Activated CD4-positive, alpha-beta T cell treated with anti-CD3 and anti-CD28 coated beads for 48 hours (primary cell): Measurements from ENCODE around the gene ESRRA.

Experiments used
- DNase-seq: peaks from one replicate; pipeline ENCODE4 v3.0.0-alpha.2; 2020

ESRRA gene

DNA sequence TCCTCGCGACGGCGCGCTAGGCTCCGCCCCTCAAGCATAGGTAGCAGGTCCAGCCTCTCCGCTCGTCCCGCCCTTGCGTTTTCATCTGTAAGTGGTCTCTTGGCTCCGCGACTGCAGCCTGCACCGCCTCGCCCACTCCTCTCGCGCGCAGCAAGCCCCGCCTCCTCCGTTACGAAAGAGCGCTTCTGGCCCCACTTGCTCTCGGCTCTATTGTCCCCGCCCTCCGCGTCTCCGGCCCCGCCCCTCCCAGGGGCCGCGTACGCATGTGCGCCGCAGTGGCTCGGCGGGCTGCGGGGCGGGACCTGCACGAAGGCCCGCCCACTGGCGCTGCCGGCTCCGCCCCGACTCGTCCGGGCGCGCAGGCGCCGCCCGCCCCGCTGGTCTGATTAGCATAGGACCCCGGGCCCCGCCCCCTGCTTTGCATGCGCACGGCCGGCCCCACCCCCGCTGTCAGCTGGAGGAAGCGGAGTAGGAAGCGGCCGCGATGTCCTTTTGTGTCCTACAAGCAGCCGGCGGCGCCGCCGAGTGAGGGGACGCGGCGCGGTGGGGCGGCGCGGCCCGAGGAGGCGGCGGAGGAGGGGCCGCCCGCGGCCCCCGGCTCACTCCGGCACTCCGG lies at the start of gene ESRRA:
TSS of gene ESRRA (plus strand) at position 450 of the 616 bp plus-strand sequence. CDS start 1,656 bp downstream, outside the sequence.
- peak; percentile 100 for DNase-seq

DNA sequence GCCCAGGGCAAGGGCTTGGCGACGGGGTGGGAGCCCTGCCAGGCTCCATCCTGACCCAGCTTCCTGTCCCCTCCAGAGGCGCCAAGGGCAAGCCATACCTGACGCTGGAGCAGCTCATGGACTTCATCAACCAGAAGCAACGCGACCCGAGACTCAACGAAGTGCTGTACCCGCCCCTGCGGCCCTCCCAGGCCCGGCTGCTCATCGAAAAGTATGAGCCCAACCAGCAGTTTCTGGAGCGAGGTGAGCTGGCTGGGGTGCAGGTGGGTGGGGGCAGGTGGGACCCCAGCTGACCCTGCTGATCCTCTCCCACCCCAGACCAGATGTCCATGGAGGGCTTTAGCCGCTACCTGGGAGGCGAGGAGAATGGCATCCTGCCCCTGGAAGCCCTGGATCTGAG lies 49.0 kb upstream of the ESRRA start:
- no peak for DNase-seq

DNA sequence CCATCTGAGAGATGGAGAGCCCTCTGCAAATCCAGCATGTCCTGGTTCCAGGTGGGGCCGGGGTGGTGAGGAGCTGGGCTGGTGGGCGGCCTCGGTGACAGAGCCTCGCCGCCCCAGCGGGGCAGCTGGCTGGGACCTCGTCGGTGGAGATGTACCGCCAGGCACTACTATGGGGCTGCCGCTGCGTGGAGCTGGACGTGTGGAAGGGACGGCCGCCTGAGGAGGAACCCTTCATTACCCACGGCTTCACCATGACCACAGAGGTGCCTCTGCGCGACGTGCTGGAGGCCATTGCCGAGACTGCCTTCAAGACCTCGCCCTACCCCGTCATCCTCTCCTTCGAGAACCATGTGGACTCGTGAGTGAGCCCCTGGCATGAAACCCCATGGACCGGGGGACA lies 47.0 kb upstream of the ESRRA start:
- DNase-seq: no peak

DNA sequence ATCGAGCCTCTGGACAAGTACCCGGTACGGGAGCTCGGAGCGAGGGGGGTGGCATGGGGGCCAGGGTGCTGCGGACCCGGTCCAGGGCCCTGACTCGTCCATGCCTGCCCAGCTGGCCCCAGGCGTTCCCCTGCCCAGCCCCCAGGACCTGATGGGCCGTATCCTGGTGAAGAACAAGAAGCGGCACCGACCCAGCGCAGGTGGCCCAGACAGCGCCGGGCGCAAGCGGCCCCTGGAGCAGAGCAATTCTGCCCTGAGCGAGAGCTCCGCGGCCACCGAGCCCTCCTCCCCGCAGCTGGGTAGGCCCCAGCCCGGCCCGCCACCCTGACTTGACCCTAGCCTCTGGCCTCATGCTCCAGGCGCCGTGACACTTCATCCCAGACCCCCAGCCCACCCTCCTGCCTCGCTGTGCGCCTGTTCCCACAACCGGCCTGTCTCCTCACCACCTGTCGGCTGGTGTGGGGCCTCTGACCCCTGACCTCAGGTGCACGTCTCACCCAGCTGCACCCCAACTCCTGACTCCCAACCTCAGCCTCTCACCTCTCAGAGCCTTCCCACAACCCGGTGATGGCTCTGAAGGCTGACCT lies 46.3 kb upstream of the ESRRA start:
- DNase-seq: no peak

DNA sequence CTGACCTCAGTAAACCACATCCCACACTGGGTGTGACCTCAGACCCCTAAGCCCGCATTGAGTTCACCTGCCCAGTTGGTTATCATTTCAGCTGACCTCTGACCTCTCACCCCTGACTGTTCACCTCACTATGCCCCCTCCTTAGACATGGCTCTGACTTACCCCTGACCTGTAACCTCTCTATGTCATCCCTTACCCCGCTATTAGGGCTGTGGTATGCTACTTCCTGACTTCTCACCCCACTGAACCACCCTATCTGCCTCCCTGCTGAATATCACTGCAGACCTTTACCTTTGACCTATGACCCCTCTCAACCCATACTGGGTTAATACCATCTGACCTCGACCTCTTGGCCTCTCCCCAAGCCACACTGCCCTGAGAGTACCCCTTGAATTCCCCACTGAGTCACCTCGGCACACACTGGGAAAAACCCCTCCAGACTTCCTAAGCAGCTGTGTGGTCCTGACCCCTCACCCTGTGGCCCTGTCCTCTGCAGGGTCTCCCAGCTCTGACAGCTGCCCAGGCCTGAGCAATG lies 45.7 kb upstream of the ESRRA start:
- no peak for DNase-seq

DNA sequence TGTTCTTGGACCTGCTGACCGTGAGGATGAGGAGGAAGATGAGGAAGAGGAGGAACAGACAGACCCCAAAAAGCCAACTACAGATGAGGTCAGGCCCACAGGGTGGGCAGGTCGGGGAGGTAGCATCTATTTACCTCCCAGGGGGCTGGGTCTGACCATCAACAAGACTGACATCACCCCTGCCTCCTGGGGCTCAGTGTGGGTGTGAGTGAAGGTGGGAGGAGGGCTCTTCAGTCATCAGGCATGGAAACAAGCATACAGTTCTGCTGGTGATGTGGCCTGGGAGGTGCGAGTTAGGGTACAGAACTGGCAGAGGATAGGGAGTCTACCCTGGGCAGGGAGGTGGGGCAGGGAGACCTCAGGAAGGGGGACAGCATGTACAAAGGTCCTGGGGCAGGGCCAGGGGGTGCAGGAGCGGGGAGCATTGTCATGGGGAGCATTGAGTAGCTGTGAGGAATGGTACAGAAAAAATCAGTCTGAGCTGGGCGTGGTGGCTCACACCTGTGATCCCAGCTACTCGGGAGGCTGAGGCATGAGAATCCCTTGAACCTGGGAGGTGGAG lies 45.1 kb upstream of the ESRRA start:
- no peak for DNase-seq

DNA sequence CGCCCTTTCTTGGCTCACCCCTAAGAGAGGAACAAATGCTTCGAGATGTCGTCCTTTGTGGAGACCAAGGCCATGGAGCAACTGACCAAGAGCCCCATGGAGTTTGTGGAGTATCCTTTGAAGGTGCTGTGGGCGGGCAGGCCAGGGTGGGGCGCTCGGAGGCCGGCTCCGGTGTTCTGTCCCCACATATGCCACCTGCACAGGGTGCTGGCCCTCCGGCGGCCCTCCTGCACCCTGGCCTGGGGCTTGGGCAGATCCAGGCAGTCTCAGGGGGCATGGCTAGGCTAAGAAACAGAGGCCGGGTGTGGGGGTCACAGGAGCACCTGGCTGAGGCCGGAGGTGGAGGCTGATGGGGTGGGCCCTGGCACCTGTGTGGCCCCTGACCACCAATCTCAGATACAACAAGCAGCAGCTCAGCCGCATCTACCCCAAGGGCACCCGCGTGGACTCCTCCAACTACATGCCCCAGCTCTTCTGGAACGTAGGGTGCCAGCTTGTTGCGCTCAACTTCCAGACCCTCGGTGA lies 43.7 kb upstream of the ESRRA start:
- no peak for DNase-seq

DNA sequence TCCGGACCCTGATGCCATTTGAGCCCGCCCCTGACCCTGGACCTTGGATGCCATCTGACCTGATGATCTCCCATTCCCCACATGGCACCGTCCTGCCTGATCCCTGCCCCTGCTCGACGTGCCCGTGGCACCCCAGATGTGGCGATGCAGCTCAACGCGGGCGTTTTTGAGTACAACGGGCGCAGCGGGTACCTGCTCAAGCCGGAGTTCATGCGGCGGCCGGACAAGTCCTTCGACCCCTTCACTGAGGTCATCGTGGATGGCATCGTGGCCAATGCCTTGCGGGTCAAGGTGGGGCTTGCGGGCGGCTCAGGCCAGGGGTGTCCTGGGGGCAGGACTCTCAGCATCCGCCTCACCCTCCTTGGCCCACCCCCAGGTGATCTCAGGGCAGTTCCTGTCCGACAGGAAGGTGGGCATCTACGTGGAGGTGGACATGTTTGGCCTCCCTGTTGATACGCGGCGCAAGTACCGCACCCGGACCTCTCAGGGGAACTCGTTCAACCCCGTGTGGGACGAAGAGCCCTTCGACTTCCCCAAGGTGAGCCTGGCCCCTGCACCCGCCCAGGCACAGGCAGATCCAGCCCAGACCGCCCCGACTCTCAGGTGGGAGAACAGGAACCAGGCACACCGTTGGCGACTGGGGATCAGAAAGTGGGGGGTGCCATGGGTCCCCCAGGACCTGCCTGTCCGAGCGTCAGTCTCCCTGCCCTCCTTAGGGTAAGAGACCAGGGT lies 42.9 kb upstream of the ESRRA start:
- DNase-seq: no peak

DNA sequence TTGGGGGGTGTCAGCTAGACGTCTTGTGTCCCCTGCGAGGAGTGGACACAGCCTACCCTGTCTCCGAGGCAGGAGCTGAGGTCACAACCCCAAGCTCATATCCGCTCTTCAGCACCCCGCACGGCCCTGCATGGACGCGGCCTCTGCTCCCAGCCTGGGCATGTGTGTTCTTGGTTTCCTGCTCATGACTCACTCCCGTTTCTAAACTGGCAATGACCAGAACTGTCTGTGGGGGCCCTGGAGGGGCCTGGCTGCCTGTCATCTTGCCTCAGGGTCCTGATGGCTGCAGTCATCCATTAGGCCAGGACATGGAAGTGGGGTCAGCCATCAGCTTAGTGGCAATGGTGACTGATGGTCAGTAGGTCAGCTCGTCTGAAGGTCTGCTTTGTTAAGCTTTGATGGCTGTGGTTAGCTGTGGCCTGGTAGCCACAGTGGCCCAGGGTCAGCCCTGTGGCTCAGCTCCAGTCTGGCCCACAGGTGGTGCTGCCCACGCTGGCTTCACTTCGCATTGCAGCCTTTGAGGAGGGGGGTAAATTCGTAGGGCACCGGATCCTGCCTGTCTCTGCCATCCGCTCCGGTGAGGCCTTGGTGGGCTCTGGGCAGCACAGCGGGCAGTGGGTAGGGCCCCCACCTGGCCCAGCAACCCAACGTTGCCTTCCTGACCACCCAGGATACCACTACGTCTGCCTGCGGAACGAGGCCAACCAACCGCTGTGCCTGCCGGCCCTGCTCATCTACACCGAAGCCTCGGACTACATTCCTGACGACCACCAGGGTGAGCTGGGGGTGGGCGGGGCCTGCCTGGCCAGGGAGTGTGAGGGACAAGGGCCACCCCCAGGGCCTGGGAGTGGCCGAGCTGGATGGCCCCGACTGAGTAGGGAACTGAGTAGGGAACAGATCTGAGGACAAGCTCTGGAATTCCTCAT lies 42.0 kb upstream of the ESRRA start:
- DNase-seq: no peak

DNA sequence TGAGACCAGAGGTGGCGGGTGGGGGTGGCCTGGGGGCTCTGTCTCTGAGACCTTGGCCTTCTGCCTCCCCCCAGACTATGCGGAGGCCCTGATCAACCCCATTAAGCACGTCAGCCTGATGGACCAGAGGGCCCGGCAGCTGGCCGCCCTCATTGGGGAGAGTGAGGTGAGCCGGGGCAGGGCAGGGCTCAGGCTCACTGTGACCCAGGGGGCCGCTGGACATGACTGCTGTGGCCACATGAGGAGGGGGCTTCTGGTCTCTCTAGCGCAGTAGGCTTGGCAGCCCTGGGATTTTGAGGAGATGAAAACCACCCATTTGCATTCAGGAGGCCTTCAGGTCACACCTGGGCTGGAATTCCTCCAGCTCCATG lies 41.4 kb upstream of the ESRRA start:
- no peak for DNase-seq

DNA sequence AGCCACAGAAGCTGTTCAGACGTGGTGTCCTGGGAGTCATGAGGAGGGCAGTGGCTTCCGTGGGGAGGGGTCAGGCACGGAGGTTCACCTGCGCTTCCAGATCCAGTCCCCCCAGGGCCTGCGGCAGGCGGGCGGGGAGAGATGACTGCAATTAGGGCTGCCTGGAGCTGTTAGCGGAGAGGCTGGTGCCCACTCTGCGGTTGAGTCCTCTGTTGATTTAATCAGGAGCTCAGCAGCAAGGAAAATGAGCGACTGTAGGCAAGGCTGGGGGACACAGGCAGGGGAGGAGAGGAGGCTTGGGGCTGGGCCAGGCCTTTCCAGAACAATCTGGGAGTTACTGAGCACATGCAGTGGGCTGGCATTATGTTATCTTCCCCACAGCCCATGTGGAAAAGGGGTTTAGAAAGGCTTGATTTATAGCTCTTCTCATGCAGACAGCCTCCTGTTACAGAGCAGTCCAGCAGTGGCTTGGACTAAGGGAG lies 40.9 kb upstream of the ESRRA start:
- no peak for DNase-seq

DNA sequence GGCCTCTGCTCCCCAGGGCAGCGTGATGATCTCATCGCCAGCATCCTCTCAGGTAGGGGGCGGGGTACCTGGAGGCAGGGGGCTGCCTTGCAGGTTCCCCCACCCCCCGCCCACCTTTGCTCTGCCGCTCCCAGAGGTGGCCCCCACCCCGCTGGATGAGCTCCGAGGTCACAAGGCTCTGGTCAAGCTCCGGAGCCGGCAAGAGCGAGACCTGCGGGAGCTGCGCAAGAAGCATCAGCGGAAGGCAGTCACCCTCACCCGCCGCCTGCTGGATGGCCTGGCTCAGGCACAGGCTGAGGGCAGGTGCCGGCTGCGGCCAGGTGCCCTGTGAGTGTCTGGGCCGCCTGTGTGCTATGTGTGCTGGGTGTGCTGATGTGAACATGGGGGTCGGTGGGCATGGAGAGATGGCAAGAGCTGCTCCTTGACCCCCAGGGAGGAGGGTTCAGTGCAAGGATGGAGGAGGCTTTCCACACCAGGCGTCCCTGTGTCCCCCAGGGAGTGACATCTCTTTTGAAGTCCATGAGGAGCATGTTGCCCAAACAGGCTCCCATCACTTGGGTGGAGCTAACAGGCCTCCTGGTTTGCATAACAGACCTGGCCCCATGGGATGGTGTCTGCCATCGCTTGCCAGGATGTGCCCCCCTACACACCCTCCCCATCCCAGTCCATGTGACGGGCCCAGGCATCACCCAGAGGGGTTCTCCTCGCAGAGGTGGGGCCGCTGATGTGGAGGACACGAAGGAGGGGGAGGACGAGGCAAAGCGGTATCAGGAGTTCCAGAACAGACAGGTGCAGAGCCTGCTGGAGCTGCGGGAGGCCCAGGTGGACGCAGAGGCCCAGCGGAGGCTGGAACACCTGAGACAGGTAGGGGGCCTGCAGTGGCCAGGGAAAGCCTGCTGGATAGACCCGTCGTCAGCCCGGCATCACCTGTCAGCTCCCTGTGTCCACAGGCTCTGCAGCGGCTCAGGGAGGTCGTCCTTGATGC lies 39.9 kb upstream of the ESRRA start:
- no peak for DNase-seq

DNA sequence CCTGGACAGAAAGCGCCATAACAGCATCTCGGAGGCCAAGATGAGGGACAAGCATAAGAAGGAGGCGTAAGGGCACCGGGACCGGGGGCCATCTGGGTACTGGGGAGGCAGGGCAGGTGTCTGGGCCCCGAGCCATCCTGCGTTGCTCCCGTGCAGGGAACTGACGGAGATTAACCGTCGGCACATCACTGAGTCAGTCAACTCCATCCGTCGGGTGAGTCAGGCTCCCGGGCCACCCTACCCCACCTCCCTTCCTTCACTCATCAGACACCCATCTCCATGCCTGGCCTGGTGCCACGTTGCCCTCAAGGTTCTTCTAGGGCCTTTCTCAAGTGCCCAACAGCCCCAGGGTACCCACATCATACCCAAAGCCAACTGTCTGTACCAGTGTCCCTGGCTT lies 39.0 kb upstream of the ESRRA start:
- no peak for DNase-seq

DNA sequence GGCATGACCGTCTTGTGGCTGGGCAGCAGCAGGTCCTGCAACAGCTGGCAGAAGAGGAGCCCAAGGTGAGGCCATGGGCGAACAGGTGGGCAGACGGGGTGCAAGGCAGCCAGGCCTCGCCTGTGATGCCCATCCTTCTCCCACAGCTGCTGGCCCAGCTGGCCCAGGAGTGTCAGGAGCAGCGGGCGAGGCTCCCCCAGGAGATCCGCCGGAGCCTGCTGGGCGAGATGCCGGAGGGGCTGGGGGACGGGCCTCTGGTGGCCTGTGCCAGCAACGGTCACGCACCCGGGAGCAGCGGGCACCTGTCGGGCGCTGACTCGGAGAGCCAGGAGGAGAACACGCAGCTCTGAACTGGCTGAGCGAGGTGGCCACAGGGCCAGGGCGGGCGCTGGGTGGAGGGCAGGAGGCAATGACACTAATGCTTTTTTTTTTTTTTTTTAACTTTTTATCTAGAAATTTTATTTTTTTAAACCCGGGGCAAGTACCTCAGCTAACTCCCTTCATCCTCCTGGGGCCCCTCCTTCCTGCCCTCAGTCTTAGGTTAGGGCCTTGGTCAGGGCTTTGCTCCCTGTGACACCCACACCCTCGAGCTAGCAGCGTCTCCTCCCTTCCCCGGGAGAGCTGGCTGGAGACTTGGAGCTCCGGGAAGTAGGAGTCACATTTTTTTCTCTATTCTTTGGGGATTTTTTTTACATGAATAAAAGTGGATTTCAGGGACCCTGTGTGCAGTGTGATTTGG lies 37.9 kb upstream of the ESRRA start:
- DNase-seq: no peak

DNA sequence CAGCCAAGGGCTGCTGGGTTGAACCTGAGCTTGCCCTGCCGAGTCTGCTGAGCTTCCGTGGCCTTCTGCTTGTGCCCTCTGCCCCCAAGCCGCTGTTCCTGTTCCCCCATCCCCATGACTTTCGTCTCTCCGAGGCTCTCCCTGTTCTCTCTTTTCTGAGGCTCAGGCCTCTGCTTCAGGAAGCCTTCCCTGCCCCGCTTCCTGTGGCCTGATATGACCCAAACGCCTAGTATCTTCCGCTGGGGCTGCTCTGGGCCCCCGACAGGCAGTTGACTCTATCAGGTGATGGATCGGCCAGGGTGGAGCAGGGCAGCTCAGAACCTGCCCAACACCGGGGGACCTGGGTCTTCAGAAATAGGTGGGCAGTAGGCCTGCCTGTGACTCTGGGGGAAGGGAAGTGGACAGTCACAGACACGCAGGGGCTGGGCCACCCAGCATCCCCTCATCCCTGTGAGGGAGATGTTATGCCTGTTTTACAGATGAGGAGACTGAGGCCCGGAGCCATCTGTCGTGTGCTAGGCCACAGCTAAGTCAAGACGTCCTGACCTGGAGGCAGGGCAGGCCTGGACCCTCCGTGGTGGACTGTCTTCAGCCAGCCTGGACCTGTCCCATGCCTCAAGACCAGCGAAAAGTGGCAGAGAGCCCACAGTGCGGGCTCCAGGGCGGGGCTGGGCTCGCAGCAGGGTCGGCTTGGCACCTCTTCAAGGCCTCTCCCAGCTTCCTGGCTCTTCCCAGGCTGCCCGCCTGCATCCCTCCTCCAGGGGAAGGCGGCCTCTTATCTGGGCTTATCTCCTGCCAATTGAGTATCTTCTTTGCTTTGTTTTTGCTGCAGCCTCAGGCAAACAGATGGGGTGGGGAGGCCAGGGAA lies 37.1 kb upstream of the ESRRA start:
- no peak for DNase-seq

DNA sequence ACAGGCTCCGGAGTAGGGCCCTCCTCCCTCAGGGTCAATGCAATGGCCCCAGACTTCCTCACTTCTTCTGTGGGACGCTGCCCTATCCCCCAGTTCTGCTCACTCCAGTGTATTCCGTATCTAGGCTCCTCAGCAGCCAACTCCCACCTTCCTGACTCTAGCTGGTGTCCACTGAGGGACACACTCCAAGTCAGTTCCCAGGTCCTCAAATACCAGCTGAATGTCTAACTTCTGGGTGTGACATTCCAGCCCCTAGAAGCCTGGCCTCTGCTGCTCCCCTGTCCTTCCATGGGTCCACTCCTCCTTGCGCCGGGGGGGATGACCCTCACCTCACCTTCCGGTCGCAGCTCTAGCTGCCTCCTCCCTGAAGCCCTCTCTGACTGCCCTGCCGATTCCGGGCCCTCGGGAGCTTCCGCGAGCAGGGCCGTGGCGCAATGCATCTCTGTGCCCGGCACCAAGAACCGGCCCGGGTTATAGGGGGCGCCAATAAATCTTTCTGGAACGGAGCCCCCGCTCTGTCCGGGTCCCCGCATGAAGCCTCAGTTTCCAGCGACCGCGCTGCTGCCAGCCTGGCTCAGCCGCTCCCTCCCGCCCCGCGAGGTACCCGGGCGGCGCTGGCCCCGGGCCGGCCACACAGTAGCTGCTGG lies 36.3 kb upstream of the ESRRA start:
- DNase-seq: peak; percentile 74

DNA sequence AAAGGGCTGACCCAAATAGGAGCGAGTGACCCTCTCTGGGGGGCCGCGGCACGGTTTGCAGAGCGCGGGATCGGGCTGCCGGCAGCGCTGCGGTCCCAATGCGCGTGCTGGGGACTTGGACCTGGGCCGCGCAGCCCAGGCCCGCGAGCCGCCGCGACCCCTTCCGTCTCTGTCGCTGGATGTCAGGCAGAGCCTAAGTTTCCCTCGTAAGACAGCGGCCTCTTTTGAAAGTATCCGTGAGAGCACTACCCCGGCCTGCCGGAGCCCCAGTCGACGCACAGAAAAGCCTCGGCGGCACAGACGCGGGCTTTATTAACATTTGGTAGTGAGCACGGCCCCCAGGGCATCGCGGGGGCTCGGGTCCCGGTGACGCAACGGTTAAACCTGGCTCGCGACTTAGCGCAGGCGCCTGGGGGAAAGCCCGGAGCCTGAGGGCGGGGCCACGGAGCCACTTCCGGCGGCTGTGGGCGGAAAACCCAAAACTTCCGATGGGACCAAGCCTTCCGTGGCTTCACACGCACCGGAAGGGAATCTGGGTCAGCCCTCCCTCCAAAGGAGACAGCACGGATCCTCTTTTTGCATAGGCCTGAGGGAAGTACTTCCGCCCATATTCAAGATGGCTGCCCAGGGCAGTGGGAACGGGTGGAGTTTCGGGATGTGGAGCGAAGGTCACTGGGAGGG lies 35.6 kb upstream of the ESRRA start:
- peak; percentile 99 for DNase-seq
